HUES6 (cell line): ENCODE data around the gene INPP4B.

Source experiments
- H3K27ac ChIP-seq: 2 replicates; pipeline ENCODE4 v1.7.0; 2013; ENCODE audit warnings: low read depth, mild to moderate bottlenecking, low read length, inconsistent platforms
- H3K27me3 ChIP-seq: 2 replicates; pipeline ENCODE4 v1.6.1; 2013; ENCODE audit warnings: low read length; ENCODE audit not compliant: control insufficient read depth, insufficient read depth
- H3K36me3 ChIP-seq: 2 replicates; pipeline ENCODE4 v1.6.1; 2013; ENCODE audit warnings: low read length; ENCODE audit not compliant: control insufficient read depth, insufficient read depth
- H3K4me1 ChIP-seq: 2 replicates; pipeline ENCODE4 v1.6.1; 2013; ENCODE audit warnings: low read length; ENCODE audit not compliant: control insufficient read depth, insufficient read depth
- H3K4me3 ChIP-seq: 2 replicates; pipeline ENCODE4 v1.5.1; 2013; ENCODE audit warnings: low read depth, low read length
- H3K9ac ChIP-seq: one replicate; pipeline ENCODE4 v1.6.1; 2013; ENCODE audit warnings: mild to moderate bottlenecking, low read length
- H3K9me3 ChIP-seq: 2 replicates; pipeline ENCODE4 v1.6.1; 2013; ENCODE audit warnings: low read depth, low read length; ENCODE audit not compliant: control insufficient read depth, insufficient read depth

The INPP4B gene

GRCh38 chr4:142614621-142615323 is 231.3 kb downstream of the INPP4B start:
- H3K9me3 ChIP-seq, result no peaks in the 10 kb centered on the region

GRCh38 chr4:142607976-142608375 is 238.1 kb downstream of the INPP4B start:
- Histone ChIP-seq H3K4me1 (no peaks in the 10 kb centered on the region), H3K4me3 (no peak overlapping the region), H3K27ac (no peak overlapping the region), H3K9me3 (0 out of 2 replicates have a peak, but pooled peaks cover 5% of the 10 kb centered on the region), H3K36me3 (no peaks in the 10 kb centered on the region), H3K9ac (no peak overlapping the region), H3K27me3 (no peaks in the 10 kb centered on the region)

More at GRCh38 chr4:142614621-142615323, 231.3 kb downstream of the INPP4B start:
- Histone ChIP-seq H3K36me3 (no peaks in the 10 kb centered on the region), H3K27ac (no peak overlapping the region), H3K4me3 (no peak overlapping the region), H3K4me1 (no peaks in the 10 kb centered on the region), H3K27me3 (no peaks in the 10 kb centered on the region), H3K9ac (no peak overlapping the region)

- H3K9me3 ChIP-seq, result 0 out of 2 replicates have a peak, but pooled peaks cover 7% of the 10 kb centered on the region
- no peaks in the 10 kb centered on the region for H3K27me3 ChIP-seq
- no peak overlapping the region for H3K9ac ChIP-seq
- H3K36me3 ChIP-seq, result no peaks in the 10 kb centered on the region
- H3K27ac ChIP-seq, result no peak overlapping the region
- no peaks in the 10 kb centered on the region for H3K4me1 ChIP-seq
- H3K4me3 ChIP-seq, result no peak overlapping the region
Observed at GRCh38 chr4:142600952-142601351, 245.1 kb downstream of the INPP4B start.

GRCh38 chr4:142598132-142598531 is 248.0 kb downstream of the INPP4B start:
- Histone ChIP-seq H3K27me3 (no peaks in the 10 kb centered on the region), H3K9me3 (0 out of 2 replicates have a peak, but pooled peaks cover 4% of the 10 kb centered on the region), H3K4me1 (no peaks in the 10 kb centered on the region)

GRCh38 chr4:142596595-142596994 is 249.5 kb downstream of the INPP4B start:
- no peaks in the 10 kb centered on the region for H3K36me3 ChIP-seq
- no peak overlapping the region for H3K4me3 ChIP-seq
- H3K9ac ChIP-seq, result no peak overlapping the region
- no peaks in the 10 kb centered on the region for H3K9me3 ChIP-seq
- no peak overlapping the region for H3K27ac ChIP-seq
- no peaks in the 10 kb centered on the region for H3K4me1 ChIP-seq
- H3K27me3 ChIP-seq, result no peaks in the 10 kb centered on the region

More at GRCh38 chr4:142598132-142598531, 248.0 kb downstream of the INPP4B start:
- Histone ChIP-seq H3K9ac (no peak overlapping the region), H3K4me3 (no peak overlapping the region), H3K27ac (no peak overlapping the region), H3K36me3 (no peaks in the 10 kb centered on the region)

GRCh38 chr4:142596121-142596520 is 250.0 kb downstream of the INPP4B start:
- Histone ChIP-seq H3K27ac (no peak overlapping the region), H3K9ac (no peak overlapping the region), H3K4me3 (no peak overlapping the region), H3K27me3 (no peaks in the 10 kb centered on the region), H3K36me3 (no peaks in the 10 kb centered on the region), H3K4me1 (no peaks in the 10 kb centered on the region), H3K9me3 (no peaks in the 10 kb centered on the region)

- Histone ChIP-seq H3K27ac (no peak overlapping the region), H3K27me3 (no peaks in the 10 kb centered on the region), H3K36me3 (no peaks in the 10 kb centered on the region), H3K4me3 (no peak overlapping the region), H3K9ac (no peak overlapping the region), H3K4me1 (no peaks in the 10 kb centered on the region), H3K9me3 (no peaks in the 10 kb centered on the region)
Observed at GRCh38 chr4:142595222-142595871, 250.8 kb downstream of the INPP4B start.

GRCh38 chr4:142585411-142585810 is 260.7 kb downstream of the INPP4B start:
- H3K27ac ChIP-seq, result no peak overlapping the region
- no peak overlapping the region for H3K9ac ChIP-seq
- no peak overlapping the region for H3K4me3 ChIP-seq
- no peaks in the 10 kb centered on the region for H3K4me1 ChIP-seq
- no peaks in the 10 kb centered on the region for H3K36me3 ChIP-seq
- H3K27me3 ChIP-seq, result no peaks in the 10 kb centered on the region
- H3K9me3 ChIP-seq, result no peaks in the 10 kb centered on the region

- Histone ChIP-seq H3K27ac (no peak overlapping the region), H3K9me3 (no peaks in the 10 kb centered on the region), H3K4me1 (no peaks in the 10 kb centered on the region), H3K36me3 (no peaks in the 10 kb centered on the region), H3K4me3 (no peak overlapping the region), H3K9ac (no peak overlapping the region), H3K27me3 (no peaks in the 10 kb centered on the region)
Observed at GRCh38 chr4:142583708-142584107, 262.4 kb downstream of the INPP4B start.

GRCh38 chr4:142582340-142582739 is 263.8 kb downstream of the INPP4B start:
- Histone ChIP-seq H3K36me3 (no peaks in the 10 kb centered on the region), H3K9me3 (no peaks in the 10 kb centered on the region), H3K4me3 (no peak overlapping the region), H3K27me3 (no peaks in the 10 kb centered on the region), H3K4me1 (no peaks in the 10 kb centered on the region), H3K27ac (no peak overlapping the region), H3K9ac (no peak overlapping the region)

- no peaks in the 10 kb centered on the region for H3K9me3 ChIP-seq
- no peaks in the 10 kb centered on the region for H3K4me1 ChIP-seq
- no peaks in the 10 kb centered on the region for H3K27me3 ChIP-seq
Observed at GRCh38 chr4:142581881-142582280, 264.2 kb downstream of the INPP4B start.

More at GRCh38 chr4:142581881-142582280, 264.2 kb downstream of the INPP4B start:
- no peak overlapping the region for H3K4me3 ChIP-seq
- H3K36me3 ChIP-seq, result no peaks in the 10 kb centered on the region
- H3K9ac ChIP-seq, result no peak overlapping the region
- no peak overlapping the region for H3K27ac ChIP-seq
